ENCODE results near the gene ZNF423.

Gene ZNF423

GRCh38 chr16:49780433-49780832 is 75.5 kb downstream of the ZNF423 start:
- no peak for TF ChIP-seq CTCF (IDR thresholded peaks at IDR 0.05; ENCODE audit: insufficient read depth, low read depth, low read length, missing control alignments)
- H3K4me3 ChIP-seq (ENCODE audit: low read depth, low read length), result no peak overlapping the region
- DNase-seq (ENCODE audit: low read depth), result no peak

- H3K4me3 ChIP-seq (ENCODE audit: low read depth, low read length), result no peak overlapping the region
- no peak for DNase-seq (ENCODE audit: low read depth)
- no peak for TF ChIP-seq CTCF (IDR thresholded peaks at IDR 0.05; ENCODE audit: insufficient read depth, low read depth, low read length, missing control alignments)
These were observed 75.9 kb downstream of the ZNF423 start for GRCh38 chr16:49779979-49780378.

- H3K4me3 ChIP-seq (ENCODE audit: low read depth, low read length), result no peak overlapping the region
- TF ChIP-seq CTCF (IDR thresholded peaks at IDR 0.05; ENCODE audit: insufficient read depth, low read depth, low read length, missing control alignments), result no peak
These were observed 77.5 kb downstream of the ZNF423 start for GRCh38 chr16:49778202-49778930.

GRCh38 chr16:49776734-49777133 is 79.2 kb downstream of the ZNF423 start:
- no peak overlapping the region for H3K4me3 ChIP-seq (ENCODE audit: low read depth, low read length)
- no peak for TF ChIP-seq CTCF (IDR thresholded peaks at IDR 0.05; ENCODE audit: insufficient read depth, low read depth, low read length, missing control alignments)
- no peak for DNase-seq (ENCODE audit: low read depth)

More at GRCh38 chr16:49778202-49778930, 77.5 kb downstream of the ZNF423 start:
- no peak for DNase-seq (ENCODE audit: low read depth)

GRCh38 chr16:49776085-49776595 is 79.8 kb downstream of the ZNF423 start:
- no peak for TF ChIP-seq CTCF (IDR thresholded peaks at IDR 0.05; ENCODE audit: insufficient read depth, low read depth, low read length, missing control alignments)
- DNase-seq (ENCODE audit: low read depth), result no peak
- H3K4me3 ChIP-seq (ENCODE audit: low read depth, low read length), result no peak overlapping the region

GRCh38 chr16:49775581-49775980 is 80.3 kb downstream of the ZNF423 start:
- TF ChIP-seq CTCF (IDR thresholded peaks at IDR 0.05; ENCODE audit: insufficient read depth, low read depth, low read length, missing control alignments), result no peak
- no peak for DNase-seq (ENCODE audit: low read depth)
- no peak overlapping the region for H3K4me3 ChIP-seq (ENCODE audit: low read depth, low read length)

- H3K4me3 ChIP-seq (ENCODE audit: low read depth, low read length), result no peak overlapping the region
- TF ChIP-seq CTCF (IDR thresholded peaks at IDR 0.05; ENCODE audit: insufficient read depth, low read depth, low read length, missing control alignments), result no peak
- DNase-seq (ENCODE audit: low read depth), result no peak
These were observed 80.9 kb downstream of the ZNF423 start for GRCh38 chr16:49775018-49775417.
